LNCaP clone FGC (cell line): ENCODE data around the gene DYNLT1.

Source experiments
- DNase-seq: peaks from one replicate; pipeline ENCODE4 v3.0.0-alpha.2; 2011; ENCODE audit warnings: low read depth
- H3K4me3 ChIP-seq: 2 replicates; pipeline ENCODE4 v1.5.1; 2011; ENCODE audit warnings: mild to moderate bottlenecking, low read depth, low read length, control low read depth
- CTCF ChIP-seq: IDR thresholded peaks from 2 replicates; pipeline ENCODE4 v1.5.1; 2012; ENCODE audit warnings: mild to moderate bottlenecking; ENCODE audit not compliant: control insufficient read depth, insufficient read depth; ENCODE audit errors: extremely low read depth

The DYNLT1 gene

GRCh38 chr6:158631678-158632537 is 12.6 kb downstream of the DYNLT1 start:
- no peak overlapping the region for H3K4me3 ChIP-seq
- TF ChIP-seq CTCF: no peak
- no peak for DNase-seq

- no peak for TF ChIP-seq CTCF
- H3K4me3 ChIP-seq: no peak overlapping the region
- DNase-seq: no peak
Observed at GRCh38 chr6:158630938-158631616, 13.5 kb downstream of the DYNLT1 start.

- DNase-seq: no peak
- TF ChIP-seq CTCF: no peak
- H3K4me3 ChIP-seq: no peak overlapping the region
Observed at GRCh38 chr6:158629367-158630221, 14.9 kb downstream of the DYNLT1 start.

GRCh38 chr6:158628542-158628941 is 16.0 kb downstream of the DYNLT1 start:
- H3K4me3 ChIP-seq: no peak overlapping the region
- TF ChIP-seq CTCF: no peak
- DNase-seq: no peak

GRCh38 chr6:158627940-158628211 is 16.7 kb downstream of the DYNLT1 start:
- DNase-seq: no peak
- no peak for TF ChIP-seq CTCF
- H3K4me3 ChIP-seq: no peak overlapping the region

GRCh38 chr6:158627168-158627939 is 17.2 kb downstream of the DYNLT1 start:
- DNase-seq: no peak
- no peak for TF ChIP-seq CTCF
- H3K4me3 ChIP-seq: no peak overlapping the region
